ENCODE results near the gene ARID1B. TPM values are rescaled to one million over a fixed set of nuclear protein-coding genes. Genes with fewer than 3 reads are reported as not detected.

The ARID1B gene
- total and polyA plus RNA-seq, 9 of the 15 experiments (the other 6 are each of a cell fraction or from before 2014, with no cell fraction given) = 12.5 to 50.5 (median 25.8) TPM

DNA sequence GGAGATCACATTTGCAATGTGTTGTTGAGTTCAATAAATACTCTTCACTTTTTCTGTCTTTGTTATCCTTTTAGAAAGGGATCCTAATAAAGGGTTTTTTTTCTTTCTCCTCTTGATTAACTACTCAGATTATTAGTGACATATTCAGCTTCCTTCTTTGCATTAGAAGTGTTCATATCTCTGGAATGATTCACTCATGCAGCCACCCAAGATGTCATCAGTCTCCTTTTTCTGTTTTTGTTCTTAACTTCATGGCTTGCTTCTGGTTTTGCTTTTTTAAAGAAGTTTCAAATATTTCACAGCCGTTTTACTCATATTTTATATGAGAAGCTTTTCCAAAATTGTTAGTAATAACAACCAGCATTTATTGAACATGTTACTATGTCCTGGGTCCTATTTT is 358.5 kb downstream of the ARID1B start:
- Histone ChIP-seq H3K27me3 (ENCODE audit: control insufficient read depth in 2 of 2, insufficient read depth in 2 of 2, low read length in 2 of 2) (no peaks in the 10 kb centered on the region), H3K79me2 (ENCODE audit: control insufficient read depth, insufficient read depth, low read length) (no peaks in the 10 kb centered on the region), H3K9me1 (ENCODE audit: control insufficient read depth, insufficient read depth, low read length) (no peaks in the 10 kb centered on the region), H3K4me2 (ENCODE audit: insufficient read depth, low read length) (no peak overlapping the region), H3K27ac (ENCODE audit: extremely low read depth, low read depth, low read length) (no peak overlapping the region), H3K9me3 (replicated peaks; ENCODE audit: control insufficient read depth, insufficient read depth, low read depth, low read length) (no peaks in the 10 kb centered on the region), H3K4me3 (no peak overlapping the region), H2AFZ (ENCODE audit: low read depth, low read length) (no peak overlapping the region), H3K9ac (ENCODE audit: insufficient read depth in 1 of 2, low read depth in 2 of 2, low read length in 2 of 2) (no peak overlapping the region), H3K4me1 (replicated peaks in 1 of 2; ENCODE audit: control insufficient read depth in 2 of 2, insufficient read depth in 2 of 2, low read length in 2 of 2) (peaks cover 0 to 3% of the 10 kb centered on the region in 2 experiments; a peak in 3 of 5 replicates), H3K36me3 (ENCODE audit: control insufficient read depth, insufficient read depth, low read length) (peaks cover 34% of the 10 kb centered on the region), H4K20me1 (replicated peaks; ENCODE audit: control insufficient read depth, insufficient read depth, low read length) (no peaks in the 10 kb centered on the region)
- ChIA-PET CTCF (ENCODE audit: low intra/inter-chr PET ratio) (no interaction called here), POLR2A (interaction anchor here (0.8 kb wide), 1 partner anchor 9 kb away, joined by 5 read pairs; no protein-coding TSS in a partner anchor)
- FAIRE-seq (no peak), ATAC-seq (no peak), DNase-seq (ENCODE audit: extremely low read depth in 1 of 4, low spot score in 3 of 4) (no peak)
- intact Hi-C loops (cut with micrococcal nuclease) (no loop called here), in situ Hi-C loops (cut with MboI) (no loop called here)
- no TSS peak for BruUV-seq (replicated peaks)
- TF ChIP-seq, protein P1, sequence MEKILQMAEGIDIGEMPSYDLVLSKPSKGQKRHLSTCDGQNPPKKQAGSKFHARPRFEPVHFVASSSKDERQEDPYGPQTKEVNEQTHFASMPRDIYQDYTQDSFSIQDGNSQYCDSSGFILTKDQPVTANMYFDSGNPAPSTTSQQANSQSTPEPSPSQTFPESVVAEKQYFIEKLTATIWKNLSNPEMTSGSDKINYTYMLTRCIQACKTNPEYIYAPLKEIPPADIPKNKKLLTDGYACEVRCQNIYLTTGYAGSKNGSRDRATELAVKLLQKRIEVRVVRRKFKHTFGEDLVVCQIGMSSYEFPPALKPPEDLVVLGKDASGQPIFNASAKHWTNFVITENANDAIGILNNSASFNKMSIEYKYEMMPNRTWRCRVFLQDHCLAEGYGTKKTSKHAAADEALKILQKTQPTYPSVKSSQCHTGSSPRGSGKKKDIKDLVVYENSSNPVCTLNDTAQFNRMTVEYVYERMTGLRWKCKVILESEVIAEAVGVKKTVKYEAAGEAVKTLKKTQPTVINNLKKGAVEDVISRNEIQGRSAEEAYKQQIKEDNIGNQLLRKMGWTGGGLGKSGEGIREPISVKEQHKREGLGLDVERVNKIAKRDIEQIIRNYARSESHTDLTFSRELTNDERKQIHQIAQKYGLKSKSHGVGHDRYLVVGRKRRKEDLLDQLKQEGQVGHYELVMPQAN (IDR thresholded peaks at IDR 0.05; ENCODE audit: borderline replicate concordance) = no peak
- TF ChIP-seq SMARCA4 (IDR thresholded peaks at IDR 0.05) = no peak
- no peak for TF ChIP-seq ZNF561 (CRISPR knock-in tag; conservative IDR thresholded peaks at IDR 0.05)
- TF ChIP-seq CEBPB (tag; IDR thresholded peaks at IDR 0.05) = no peak
- 46% methylated on average over 1 of the region's 1 CpG for WGBS (ENCODE audit: insufficient coverage, low coverage, missing lambda C conversion rate)

DNA sequence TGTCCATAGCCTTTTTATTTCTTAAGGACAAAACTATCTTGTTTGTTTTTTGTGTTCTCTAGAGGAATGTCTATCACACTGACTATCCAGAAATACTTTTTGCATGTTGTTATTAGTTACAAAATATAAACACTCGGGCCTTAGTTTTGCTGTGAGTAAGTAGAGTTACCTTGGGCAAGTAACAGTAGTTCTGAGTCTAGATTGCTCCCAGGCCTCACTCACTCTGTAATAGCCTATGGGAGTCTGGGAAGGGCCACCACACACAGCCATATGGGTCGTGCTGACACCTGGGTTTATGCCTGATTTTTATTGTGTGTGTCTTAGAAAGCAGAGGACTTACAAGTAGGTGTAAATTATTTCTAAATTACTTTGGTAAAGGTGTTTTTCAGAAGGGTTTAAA is 360.3 kb downstream of the ARID1B start:
- Histone ChIP-seq H2AFZ (ENCODE audit: low read depth, low read length) (no peak overlapping the region), H3K9me3 (replicated peaks; ENCODE audit: control insufficient read depth, insufficient read depth, low read depth, low read length) (no peaks in the 10 kb centered on the region), H3K4me3 (no peak overlapping the region), H4K20me1 (replicated peaks; ENCODE audit: control insufficient read depth, insufficient read depth, low read length) (no peaks in the 10 kb centered on the region), H3K79me2 (ENCODE audit: control insufficient read depth, insufficient read depth, low read length) (no peaks in the 10 kb centered on the region), H3K4me1 (replicated peaks in 1 of 2; ENCODE audit: control insufficient read depth in 2 of 2, insufficient read depth in 2 of 2, low read length in 2 of 2) (peaks cover 0 to 3% of the 10 kb centered on the region in 2 experiments; a peak in 3 of 5 replicates), H3K27ac (ENCODE audit: extremely low read depth, low read depth, low read length) (no peak overlapping the region), H3K9me1 (ENCODE audit: control insufficient read depth, insufficient read depth, low read length) (no peaks in the 10 kb centered on the region), H3K27me3 (ENCODE audit: control insufficient read depth in 2 of 2, insufficient read depth in 2 of 2, low read length in 2 of 2) (no peaks in the 10 kb centered on the region), H3K9ac (ENCODE audit: insufficient read depth in 1 of 2, low read depth in 2 of 2, low read length in 2 of 2) (no peak overlapping the region), H3K4me2 (ENCODE audit: insufficient read depth, low read length) (no peak overlapping the region), H3K36me3 (ENCODE audit: control insufficient read depth, insufficient read depth, low read length) (peaks cover 32% of the 10 kb centered on the region)
- ChIA-PET POLR2A (no interaction called here), CTCF (ENCODE audit: low intra/inter-chr PET ratio) (no interaction called here)
- ATAC-seq (no peak; the same call in 2 of the 3 replicates), FAIRE-seq (no peak), DNase-seq (ENCODE audit: extremely low read depth in 1 of 4, low spot score in 3 of 4) (no peak)
- WGBS (ENCODE audit: insufficient coverage, low coverage, missing lambda C conversion rate) = 71% methylated on average over 2 of the region's 2 CpGs
- BruUV-seq (replicated peaks) = no TSS peak
- in situ Hi-C loops (cut with MboI) = no loop called here
- intact Hi-C loops (cut with micrococcal nuclease) = no loop called here
- no peak for TF ChIP-seq TRIM24 (IDR thresholded peaks at IDR 0.05)
- no peak for TF ChIP-seq ZNF766 (CRISPR knock-in tag; conservative IDR thresholded peaks at IDR 0.05)
- no peak for TF ChIP-seq SUPT5H (IDR thresholded peaks at IDR 0.05)
- TF ChIP-seq SREBF1 (IDR thresholded peaks at IDR 0.05; ENCODE audit: borderline replicate concordance, low read depth, low read length) = no peak
- TF ChIP-seq NCOR1 (IDR thresholded peaks at IDR 0.05) = no peak
